HEK293T (cell line): ENCODE measurements around the gene ZNF587B.

Experiments used
- ARNT ChIP-seq: fragments of 450-650 bp; IDR thresholded peaks from 2 replicates; pipeline ENCODE4 v1.6.1; 2017; ENCODE audit warnings: mild to moderate bottlenecking
- BHLHE40 ChIP-seq: fragments of 450-650 bp; IDR thresholded peaks from 2 replicates; pipeline ENCODE4 v1.6.1; 2016; ENCODE audit warnings: mild to moderate bottlenecking, moderate library complexity, borderline replicate concordance
- ELF4 ChIP-seq: fragments of 450-650 bp; IDR thresholded peaks from 2 replicates; pipeline ENCODE4 v1.6.1; 2017; ENCODE audit warnings: antibody characterized with exemption
- FOXA1 ChIP-seq: fragments of 450-650 bp; IDR thresholded peaks from 2 replicates; pipeline ENCODE4 v1.6.1; 2016; ENCODE audit warnings: mild to moderate bottlenecking
- FOXK2 ChIP-seq: fragments of 450-650 bp; IDR thresholded peaks from 2 replicates; pipeline ENCODE4 v1.6.1; 2016; ENCODE audit warnings: mild to moderate bottlenecking
- LEF1 ChIP-seq: fragments of 450-650 bp; IDR thresholded peaks from 2 replicates; pipeline ENCODE4 v1.6.1; 2017; ENCODE audit warnings: mild to moderate bottlenecking, borderline replicate concordance
- NFRKB ChIP-seq: fragments of 450-650 bp; IDR thresholded peaks from 2 replicates; pipeline ENCODE4 v1.6.1; 2016; ENCODE audit warnings: mild to moderate bottlenecking, moderate library complexity
- PKNOX1 ChIP-seq: fragments of 450-650 bp; IDR thresholded peaks from 2 replicates; pipeline ENCODE4 v1.6.1; 2016
- SP1 ChIP-seq: fragments of 450-650 bp; IDR thresholded peaks from 2 replicates; pipeline ENCODE4 v1.6.1; 2017
- TARDBP ChIP-seq: fragments of 450-650 bp; IDR thresholded peaks from 2 replicates; pipeline ENCODE4 v1.6.1; 2016
- ZNF384 ChIP-seq: fragments of 450-650 bp; IDR thresholded peaks from 2 replicates; pipeline ENCODE4 v1.6.1; 2016

DNA sequence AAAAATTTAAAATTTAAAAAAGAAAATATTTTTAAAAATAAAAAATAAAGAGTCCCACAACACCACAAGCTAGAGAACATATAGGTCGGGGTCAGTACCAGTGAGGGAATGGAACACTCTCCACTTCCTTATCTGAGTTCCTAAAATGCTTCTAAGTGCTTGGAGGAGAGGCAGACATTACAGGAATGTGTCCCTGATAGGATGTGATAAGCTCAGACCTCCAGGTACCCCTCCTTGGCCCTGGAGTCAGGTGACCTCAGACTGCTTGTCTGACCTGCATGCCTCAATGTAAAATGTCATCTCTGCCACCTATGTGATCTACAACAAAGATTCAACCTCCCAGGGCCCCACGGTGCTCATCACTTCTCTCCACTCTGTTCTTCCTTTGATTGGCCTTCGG, 55.9 kb downstream of the ZNF587B start:
- TF ChIP-seq NFRKB (no peak), FOXK2 (no peak), SP1 (no peak), ARNT (no peak), FOXA1 (no peak), TARDBP (no peak), LEF1 (no peak), ELF4 (no peak), BHLHE40 (no peak), ZNF384 (no peak), PKNOX1 (no peak)
